Measurements from ENCODE around the gene NT5C2. TPM values are rescaled to one million over a fixed set of nuclear protein-coding genes. Genes with fewer than 3 reads are reported as not detected.
"Not testable (repeated sequence)": the region's sequence is repeated elsewhere in the genome, so short reads cannot be mapped to it uniquely, and the experiment has no call there.

Gene NT5C2
- total RNA-seq, 2 donors from 2014 or later, result 38.9 to 45.0 TPM

DNA sequence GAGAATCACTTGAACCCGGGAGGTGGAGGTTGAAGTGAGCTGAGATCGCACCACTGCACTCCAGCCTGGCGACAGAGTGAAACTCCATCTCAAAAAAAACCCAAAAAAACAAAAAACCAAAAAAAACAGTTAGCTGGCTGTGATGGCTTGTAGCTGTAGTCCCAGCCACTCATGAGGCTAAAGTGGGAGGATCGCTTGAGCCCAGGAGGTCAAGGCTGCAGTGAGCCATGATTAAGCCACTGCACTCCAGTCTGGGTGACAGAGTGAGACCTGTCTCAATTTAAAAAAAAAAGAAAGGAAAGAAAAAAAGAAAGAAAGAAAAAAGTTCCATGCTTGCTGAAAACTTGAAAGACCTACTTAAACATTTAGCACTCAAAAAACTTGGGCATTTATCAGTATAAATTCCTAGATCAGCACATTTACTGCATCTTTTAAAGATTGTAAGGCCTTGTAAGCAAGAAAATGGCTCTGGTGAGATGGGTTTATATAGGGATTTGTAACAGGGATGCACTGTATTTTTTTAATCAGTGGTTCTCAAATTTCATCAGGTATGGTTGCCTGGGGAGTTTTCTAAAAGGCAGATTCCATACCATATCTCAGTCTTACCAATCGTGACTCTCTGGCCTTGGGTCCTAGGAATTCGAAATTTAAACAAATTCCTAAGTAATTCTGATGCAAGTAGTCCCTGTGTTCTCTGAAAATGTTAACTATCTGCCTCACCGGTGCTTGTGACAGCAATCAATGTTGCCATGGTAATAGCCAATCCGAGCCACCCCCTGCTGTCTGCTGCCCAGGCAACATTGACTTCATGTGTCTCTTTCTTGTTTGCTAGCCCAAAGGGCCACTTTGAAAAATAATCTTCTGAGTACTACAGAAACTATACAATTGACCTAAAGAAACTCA is 11.5 kb upstream of the NT5C2 start:
- ATAC-seq, result no peak
- intact Hi-C loops (cut with DNase I), result no loop called here
- DNase-seq, result no peak

DNA sequence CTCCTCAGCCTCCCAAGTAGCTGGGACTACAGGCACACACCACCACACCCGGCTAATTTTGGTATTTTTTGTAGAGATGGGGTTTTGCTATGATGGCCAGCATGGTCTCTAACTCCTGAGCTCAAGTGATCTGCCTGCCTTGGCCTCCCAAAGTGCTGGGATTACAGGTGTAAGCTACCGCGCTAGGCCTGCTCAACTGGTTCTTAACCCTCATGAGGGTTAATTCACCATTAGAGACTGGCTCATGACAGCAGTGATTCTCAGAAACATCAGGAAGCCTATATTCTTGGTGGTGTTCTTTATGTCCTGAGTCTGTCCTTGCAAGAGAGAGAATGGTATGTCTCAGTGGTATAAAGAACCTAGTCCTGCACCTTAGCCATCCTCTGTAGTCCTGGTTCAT is 10.4 kb upstream of the NT5C2 start:
- intact Hi-C loops (cut with DNase I), result no loop called here
- ATAC-seq (no peak), DNase-seq (no peak)

DNA sequence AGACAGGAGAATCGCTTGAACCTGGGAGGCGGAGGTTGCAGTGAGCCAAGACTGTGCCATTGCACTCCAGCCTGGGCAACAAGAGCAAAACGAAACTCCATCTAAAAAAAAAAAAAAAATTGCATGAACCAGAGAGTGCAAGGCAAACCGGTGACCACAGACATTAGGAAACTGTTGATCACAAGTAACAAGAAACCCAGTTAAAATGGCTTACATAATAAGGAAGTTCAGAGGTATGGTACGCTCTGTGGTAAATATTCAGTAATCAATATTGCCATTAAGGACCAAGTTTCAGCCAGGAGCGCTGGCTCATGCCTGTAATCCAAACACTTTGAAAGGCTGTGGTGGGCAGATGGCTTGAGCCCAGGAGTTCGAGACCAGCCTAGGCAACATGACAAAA is 9.2 kb upstream of the NT5C2 start:
- ATAC-seq (no peak), DNase-seq (no peak)
- intact Hi-C loops (cut with DNase I), result no loop called here

DNA sequence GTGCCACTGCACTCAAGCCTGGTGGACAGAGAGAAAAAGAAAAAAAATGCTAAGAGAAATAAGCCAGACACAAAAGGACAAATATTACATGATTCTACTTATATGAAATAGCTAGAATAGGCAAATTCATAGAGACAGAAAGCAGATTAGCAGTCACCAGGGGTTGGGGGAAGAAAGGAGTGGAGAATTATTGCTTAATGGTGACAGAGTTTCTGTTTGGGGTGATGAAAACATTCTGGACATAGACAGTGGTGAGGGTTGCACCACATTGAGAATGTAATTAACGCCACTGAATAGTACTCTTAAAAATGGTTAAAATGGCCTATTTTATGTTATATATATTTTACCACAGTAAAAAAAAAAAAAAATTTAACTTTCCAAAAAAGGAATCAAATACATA is 6.4 kb upstream of the NT5C2 start:
- no peak for DNase-seq
- no peak for ATAC-seq
- intact Hi-C loops (cut with DNase I), result loop anchor here in 1 of 2 donors (10.0 kb wide), 1 partner anchor 45 kb away; the partner anchor contains the start of gene RPEL1

- intact Hi-C loops (cut with DNase I), result loop anchor here in 1 of 2 donors (10.0 kb wide), 1 partner anchor 46 kb away; the partner anchor contains the start of gene RPEL1
- DNase-seq (no peak), ATAC-seq (no peak)
Observed at GRCh38 chr10:103198648-103199047, 5.6 kb upstream of the NT5C2 start.

- ATAC-seq (no peak), DNase-seq (no peak)
- intact Hi-C loops (cut with DNase I), result loop anchor here in 1 of 2 donors (10.0 kb wide), 1 partner anchor 47 kb away; the partner anchor contains the start of gene RPEL1
Observed at GRCh38 chr10:103197903-103198302, 4.8 kb upstream of the NT5C2 start.

DNA sequence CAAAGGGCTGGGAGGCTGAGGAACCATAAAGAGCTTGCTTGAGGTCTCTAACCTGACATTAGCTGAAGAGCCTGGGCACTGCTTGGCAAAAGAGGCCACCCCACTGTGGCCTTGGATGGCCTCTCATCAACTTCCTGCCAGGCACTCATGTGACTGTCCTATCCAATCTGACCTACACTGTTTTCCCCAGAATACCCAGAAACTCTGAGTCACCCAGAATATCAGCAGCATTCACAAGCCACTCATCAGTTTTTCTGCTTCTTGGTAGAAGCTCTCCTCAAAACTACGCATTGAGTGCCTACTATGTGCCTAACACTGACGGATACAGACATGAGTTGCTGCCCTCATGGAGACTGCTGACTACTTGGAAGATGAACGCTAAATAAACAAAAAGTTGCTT is 4.1 kb upstream of the NT5C2 start:
- peak; percentile 60 for DNase-seq
- intact Hi-C loops (cut with DNase I), result loop anchor here in 1 of 2 donors (10.0 kb wide), 1 partner anchor 48 kb away; the partner anchor contains the start of gene RPEL1
- peak in 1 of 2 donors; percentile 53 for ATAC-seq

GRCh38 chr10:103196516-103196915 is 3.4 kb upstream of the NT5C2 start:
- intact Hi-C loops (cut with DNase I), result loop anchor here in 1 of 2 donors (10.0 kb wide), 1 partner anchor 48 kb away; the partner anchor contains the start of gene RPEL1
- ATAC-seq, result no peak
- no peak for DNase-seq

DNA sequence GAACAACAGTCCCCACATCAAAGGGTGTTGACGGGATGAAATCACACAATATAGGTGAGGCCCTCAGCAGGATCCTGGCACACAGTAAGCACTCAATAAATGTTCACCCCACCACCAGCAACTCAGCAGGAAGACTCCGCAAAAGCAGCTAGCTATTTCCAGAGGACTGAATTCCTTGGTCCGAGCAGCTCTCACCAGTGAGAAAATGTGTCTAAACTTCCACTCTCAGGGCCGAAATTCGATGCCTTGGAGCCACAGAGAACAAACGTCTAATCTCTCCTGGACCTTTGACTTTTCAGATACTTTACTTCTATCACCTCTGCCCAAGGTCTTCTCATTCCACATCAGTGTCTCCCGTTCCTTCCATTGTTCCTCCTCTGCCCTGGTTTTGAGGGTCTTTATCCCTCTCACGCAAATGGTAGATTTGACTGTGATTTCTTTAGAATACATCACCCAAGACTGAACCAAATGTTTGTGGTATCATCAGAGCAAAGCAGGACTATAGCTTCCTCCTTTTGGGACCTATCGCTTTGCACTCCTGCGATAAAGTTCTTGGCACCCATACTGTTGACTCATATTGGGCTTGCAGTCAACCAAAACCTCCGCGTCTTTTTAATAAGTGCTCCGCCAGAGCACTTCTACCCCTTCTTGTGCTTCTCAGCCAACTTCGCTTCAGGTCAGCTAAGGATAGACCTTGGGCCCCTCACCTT is 903 bp upstream of the NT5C2 start:
- no peak for DNase-seq
- ATAC-seq, result peak in 1 of 2 donors; percentile 50
- intact Hi-C loops (cut with DNase I), result loop anchor here in 1 of 2 donors (5.0 to 10.0 kb wide), 2 partner anchors 47 to 51 kb away; partner anchors contain the start of gene RPEL1

DNA sequence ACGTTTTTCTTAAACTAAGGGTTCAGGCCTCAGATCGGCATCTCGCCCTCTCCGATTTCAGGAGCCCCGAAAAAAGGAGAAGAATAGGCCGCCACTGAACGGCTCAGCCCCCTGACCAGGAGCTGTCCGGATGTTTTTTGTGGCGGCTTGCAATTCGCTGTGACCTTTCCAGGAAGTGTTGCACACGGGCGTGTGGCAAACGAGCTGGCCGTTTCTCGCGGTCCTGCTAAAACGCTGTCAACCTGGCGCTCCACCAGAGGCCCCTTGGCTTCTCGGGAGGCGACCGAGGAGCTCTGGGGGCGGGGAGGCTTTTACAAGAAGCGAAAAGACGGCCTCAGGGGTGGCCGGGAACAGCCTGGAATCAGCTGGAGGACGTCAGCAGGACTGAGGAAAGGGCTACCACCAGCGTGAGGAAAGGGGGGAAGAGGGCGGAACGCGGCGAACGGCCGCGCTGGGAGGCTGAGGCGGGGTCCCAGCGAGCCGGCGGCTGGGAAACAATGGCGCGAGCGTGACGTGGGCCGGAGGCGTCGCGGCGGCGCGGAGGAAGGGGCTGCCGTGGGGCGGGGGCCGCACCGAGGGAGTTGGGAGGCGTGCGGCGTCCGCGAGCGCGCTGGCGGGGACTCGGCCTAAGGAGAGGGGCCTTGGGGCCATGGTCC is 493 bp downstream of the NT5C2 start:
- ATAC-seq (peak; percentile 76 to 80), DNase-seq (peak; percentile 90)
- intact Hi-C loops (cut with DNase I), result loop anchor here in 1 of 2 donors (5.0 to 10.0 kb wide), 2 partner anchors 45 to 52 kb away; partner anchors contain the start of gene RPEL1

DNA sequence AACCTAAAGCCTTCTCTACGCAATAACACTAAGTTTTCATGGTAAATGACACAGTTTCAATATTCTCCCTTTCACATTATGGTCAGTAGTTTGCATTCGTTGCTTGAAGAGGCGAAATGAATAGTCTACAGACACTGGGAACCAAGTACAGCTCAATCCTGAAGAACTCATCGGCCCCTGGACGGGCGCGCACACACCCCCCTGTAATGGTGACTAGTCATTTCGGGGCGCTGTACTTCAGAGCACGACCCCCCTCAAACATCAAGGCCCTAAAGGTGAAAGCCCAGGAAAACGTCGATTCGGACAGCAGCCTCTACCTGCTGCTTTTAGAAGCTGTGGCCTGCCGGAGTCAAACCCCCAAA is 1.0 kb downstream of the NT5C2 start:
- ATAC-seq, result peak in 1 of 2 donors; percentile 7
- no peak for DNase-seq
- intact Hi-C loops (cut with DNase I), result loop anchor here in 1 of 2 donors (5.0 to 10.0 kb wide), 2 partner anchors 45 to 53 kb away; partner anchors contain the start of gene RPEL1

DNA sequence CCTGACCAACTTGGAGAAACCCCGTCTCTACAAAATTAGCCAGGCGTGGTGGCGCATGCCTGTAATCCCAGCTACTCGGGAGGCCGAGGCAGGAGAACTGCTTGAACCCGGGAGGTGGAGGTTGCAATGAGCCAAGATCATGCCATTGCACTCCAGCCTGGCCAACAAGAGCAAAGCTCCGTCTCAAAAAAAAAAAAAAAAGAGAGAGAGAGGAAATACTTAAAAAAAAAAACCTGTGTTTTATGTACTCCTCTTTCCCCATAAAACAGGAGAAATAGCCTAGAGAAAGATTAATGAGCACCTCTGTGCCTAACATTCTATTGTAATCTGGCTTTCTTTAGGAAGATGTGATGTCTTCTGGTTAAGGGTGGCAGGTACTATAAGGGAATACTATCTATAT is 1.9 kb downstream of the NT5C2 start:
- intact Hi-C loops (cut with DNase I), result loop anchor here in 1 of 2 donors (5.0 to 10.0 kb wide), 2 partner anchors 44 to 54 kb away; partner anchors contain the start of gene RPEL1
- not testable (repeated sequence) for ATAC-seq, DNase-seq

- DNase-seq (no peak), ATAC-seq (no peak)
- intact Hi-C loops (cut with DNase I), result no loop called here
Observed at GRCh38 chr10:103188853-103189252, 4.2 kb downstream of the NT5C2 start.

- intact Hi-C loops (cut with DNase I), result no loop called here
- no peak for ATAC-seq
- no peak for DNase-seq
Observed at GRCh38 chr10:103186128-103186527, 6.9 kb downstream of the NT5C2 start.

DNA sequence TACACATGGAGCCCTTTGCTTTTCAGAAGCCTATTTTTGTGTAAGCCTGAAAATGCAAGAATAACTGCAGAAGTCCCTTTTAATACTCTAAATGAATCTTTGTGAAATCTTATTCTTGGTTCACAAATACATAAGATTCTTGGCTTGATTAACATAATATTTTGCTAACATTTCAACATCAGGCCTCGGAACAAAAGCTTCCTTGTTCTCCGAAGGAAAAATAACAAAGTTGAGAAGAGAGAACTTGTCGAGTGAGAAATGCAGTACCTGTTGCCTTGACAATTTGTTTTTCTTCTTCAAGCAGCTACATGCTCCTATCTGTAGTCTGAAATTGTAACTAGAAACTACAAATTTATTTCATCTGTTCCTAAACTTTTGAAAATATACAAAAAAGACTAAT is 8.5 kb downstream of the NT5C2 start:
- no peak for ATAC-seq
- DNase-seq, result no peak
- intact Hi-C loops (cut with DNase I), result no loop called here

DNA sequence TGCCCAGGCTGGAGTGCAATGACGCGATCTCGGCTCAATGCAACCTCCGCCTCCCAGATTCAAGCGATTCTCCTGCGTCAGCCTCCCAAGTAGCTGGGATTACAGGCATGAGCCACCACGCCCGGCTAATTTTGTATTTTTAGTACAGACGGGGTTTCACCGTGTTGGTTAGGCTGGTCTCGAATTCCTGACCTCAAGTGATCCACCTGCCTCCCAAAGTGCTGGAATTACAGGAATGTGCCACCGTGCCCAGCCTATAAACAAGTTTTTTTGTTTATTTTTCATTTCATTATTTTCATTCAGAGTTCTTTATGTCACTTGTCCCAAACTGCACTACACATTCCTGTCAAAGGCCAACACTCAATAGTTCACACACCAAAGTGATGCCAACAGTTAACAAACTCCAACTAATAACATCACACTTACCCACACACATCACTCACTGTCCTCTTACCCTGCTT is 9.1 kb downstream of the NT5C2 start:
- DNase-seq; intact Hi-C loops (cut with DNase I): not testable (repeated sequence)
- peak in 1 of 2 donors; percentile 38 for ATAC-seq

GRCh38 chr10:103181244-103181643 is 11.8 kb downstream of the NT5C2 start:
- DNase-seq, result no peak
- intact Hi-C loops (cut with DNase I), result no loop called here
- peak; percentile 73 to 77 for ATAC-seq

DNA sequence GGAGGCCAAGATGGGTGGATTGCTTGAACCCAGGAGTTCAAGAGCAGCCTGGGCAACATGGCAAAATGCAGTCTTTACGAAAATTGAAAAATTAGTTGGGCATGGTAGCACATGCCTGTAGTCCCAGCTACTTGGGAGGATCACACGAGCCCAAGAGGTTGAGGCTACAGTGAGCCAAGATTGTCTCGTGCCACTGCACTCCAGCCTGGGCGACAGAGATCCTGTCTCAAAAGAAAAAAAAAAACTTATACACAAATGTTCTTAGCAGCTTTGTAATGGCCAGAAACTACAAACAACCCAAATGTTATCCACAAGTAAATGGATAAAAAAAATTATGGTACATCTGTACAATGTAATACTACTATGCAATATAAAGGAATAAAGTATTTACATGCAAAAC is 12.6 kb downstream of the NT5C2 start:
- DNase-seq (no peak), ATAC-seq (no peak)
- intact Hi-C loops (cut with DNase I), result no loop called here

DNA sequence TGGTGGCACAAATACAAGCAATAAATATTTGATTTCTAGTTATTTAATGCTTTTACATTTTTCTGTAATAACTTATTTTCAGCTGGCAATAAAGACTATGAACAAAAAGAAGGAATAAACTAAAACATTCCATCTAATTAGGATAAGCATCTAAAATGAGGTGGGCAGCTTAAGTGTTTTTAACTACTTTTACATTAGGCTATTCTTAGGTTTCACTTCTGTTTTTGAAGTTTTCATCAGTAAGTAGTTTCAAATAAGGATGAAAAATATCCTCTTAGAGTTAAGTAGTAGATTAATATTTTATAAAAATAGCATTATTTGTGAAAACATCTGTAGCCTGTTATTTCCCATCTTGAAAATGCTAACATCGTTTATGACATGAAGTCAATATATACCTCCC is 15.9 kb downstream of the NT5C2 start:
- intact Hi-C loops (cut with DNase I), result no loop called here
- ATAC-seq (no peak), DNase-seq (no peak)
